ENCODE data around the gene NTMT1.
A peak's percentile ranks its signal among the peaks of the same experiment; 100 is the strongest.

Gene NTMT1

GRCh38 chr9:129676975-129677374 lies 51.0 kb downstream of the NTMT1 start:
- Histone ChIP-seq H3K4me1 (ENCODE audit: control insufficient read depth, insufficient read depth, low read length) (peaks cover 9% of the 10 kb centered on the region), H3K27ac (ENCODE audit: insufficient read depth, low read depth, low read length, poor library complexity, severe bottlenecking) (peak overlapping the region; percentile 26), H3K9me3 (ENCODE audit: control insufficient read depth, low read length) (no peaks in the 10 kb centered on the region), H3K36me3 (ENCODE audit: control insufficient read depth, insufficient read depth, low read length) (no peaks in the 10 kb centered on the region), H3K4me3 (ENCODE audit: insufficient read depth, low read depth, low read length) (no peak overlapping the region), H3K27me3 (ENCODE audit: control insufficient read depth, insufficient read depth, low read length, poor library complexity, severe bottlenecking) (no peaks in the 10 kb centered on the region)
- WGBS, 2 experiments, result 81 to 83% methylated on average over 12 of the region's 12 CpGs

- Histone ChIP-seq H3K27ac (ENCODE audit: insufficient read depth, low read depth, low read length, poor library complexity, severe bottlenecking) (peak overlapping the region; percentile 50), H3K27me3 (ENCODE audit: control insufficient read depth, insufficient read depth, low read length, poor library complexity, severe bottlenecking) (no peaks in the 10 kb centered on the region), H3K36me3 (ENCODE audit: control insufficient read depth, insufficient read depth, low read length) (no peaks in the 10 kb centered on the region), H3K4me1 (ENCODE audit: control insufficient read depth, insufficient read depth, low read length) (peaks cover 9% of the 10 kb centered on the region), H3K4me3 (ENCODE audit: insufficient read depth, low read depth, low read length) (no peak overlapping the region), H3K9me3 (ENCODE audit: control insufficient read depth, low read length) (no peaks in the 10 kb centered on the region)
- WGBS, 2 experiments, result 34 to 40% methylated on average over 9 of the region's 9 CpGs
Observed at GRCh38 chr9:129677456-129677855, 51.5 kb downstream of the NTMT1 start.

GRCh38 chr9:129678844-129679243 lies 52.9 kb downstream of the NTMT1 start:
- Histone ChIP-seq H3K27ac (ENCODE audit: insufficient read depth, low read depth, low read length, poor library complexity, severe bottlenecking) (no peak overlapping the region), H3K9me3 (ENCODE audit: control insufficient read depth, low read length) (no peaks in the 10 kb centered on the region), H3K27me3 (ENCODE audit: control insufficient read depth, insufficient read depth, low read length, poor library complexity, severe bottlenecking) (no peaks in the 10 kb centered on the region), H3K4me1 (ENCODE audit: control insufficient read depth, insufficient read depth, low read length) (peaks cover 9% of the 10 kb centered on the region), H3K36me3 (ENCODE audit: control insufficient read depth, insufficient read depth, low read length) (no peaks in the 10 kb centered on the region), H3K4me3 (ENCODE audit: insufficient read depth, low read depth, low read length) (no peak overlapping the region)
- 93% methylated on average over 9 of the region's 9 CpGs for WGBS, 2 experiments

GRCh38 chr9:129679537-129679936 lies 53.6 kb downstream of the NTMT1 start:
- WGBS, 2 experiments, result 93% methylated on average over 9 of the region's 9 CpGs
- Histone ChIP-seq H3K36me3 (ENCODE audit: control insufficient read depth, insufficient read depth, low read length) (no peaks in the 10 kb centered on the region), H3K27ac (ENCODE audit: insufficient read depth, low read depth, low read length, poor library complexity, severe bottlenecking) (no peak overlapping the region), H3K27me3 (ENCODE audit: control insufficient read depth, insufficient read depth, low read length, poor library complexity, severe bottlenecking) (no peaks in the 10 kb centered on the region), H3K4me3 (ENCODE audit: insufficient read depth, low read depth, low read length) (no peak overlapping the region), H3K9me3 (ENCODE audit: control insufficient read depth, low read length) (no peaks in the 10 kb centered on the region), H3K4me1 (ENCODE audit: control insufficient read depth, insufficient read depth, low read length) (peaks cover 9% of the 10 kb centered on the region)

GRCh38 chr9:129681924-129682323 lies 56.0 kb downstream of the NTMT1 start:
- Histone ChIP-seq H3K4me3 (ENCODE audit: insufficient read depth, low read depth, low read length) (no peak overlapping the region), H3K9me3 (ENCODE audit: control insufficient read depth, low read length) (no peaks in the 10 kb centered on the region), H3K36me3 (ENCODE audit: control insufficient read depth, insufficient read depth, low read length) (no peaks in the 10 kb centered on the region), H3K27me3 (ENCODE audit: control insufficient read depth, insufficient read depth, low read length, poor library complexity, severe bottlenecking) (no peaks in the 10 kb centered on the region), H3K27ac (ENCODE audit: insufficient read depth, low read depth, low read length, poor library complexity, severe bottlenecking) (no peak overlapping the region), H3K4me1 (ENCODE audit: control insufficient read depth, insufficient read depth, low read length) (peaks cover 7% of the 10 kb centered on the region)
- 91 to 92% methylated on average over 11 of the region's 11 CpGs for WGBS, 2 experiments

- no peak overlapping the region for H3K4me3 ChIP-seq (ENCODE audit: insufficient read depth, low read depth, low read length)
- WGBS, 2 experiments, result 86 to 91% methylated on average over 7 of the region's 7 CpGs
Observed at GRCh38 chr9:129682381-129682780, 56.4 kb downstream of the NTMT1 start.

GRCh38 chr9:129685220-129685932 lies 59.4 kb downstream of the NTMT1 start:
- no peaks in the 10 kb centered on the region for H3K36me3 ChIP-seq (ENCODE audit: control insufficient read depth, insufficient read depth, low read length)

More at GRCh38 chr9:129682381-129682780, 56.4 kb downstream of the NTMT1 start:
- Histone ChIP-seq H3K27ac (ENCODE audit: insufficient read depth, low read depth, low read length, poor library complexity, severe bottlenecking) (no peak overlapping the region), H3K27me3 (ENCODE audit: control insufficient read depth, insufficient read depth, low read length, poor library complexity, severe bottlenecking) (no peaks in the 10 kb centered on the region), H3K9me3 (ENCODE audit: control insufficient read depth, low read length) (no peaks in the 10 kb centered on the region), H3K36me3 (ENCODE audit: control insufficient read depth, insufficient read depth, low read length) (no peaks in the 10 kb centered on the region), H3K4me1 (ENCODE audit: control insufficient read depth, insufficient read depth, low read length) (peaks cover 2% of the 10 kb centered on the region)

More at GRCh38 chr9:129685220-129685932, 59.4 kb downstream of the NTMT1 start:
- H3K4me1 ChIP-seq (ENCODE audit: control insufficient read depth, insufficient read depth, low read length), result no peaks in the 10 kb centered on the region
- WGBS, 2 experiments, result 89 to 92% methylated on average over 15 of the region's 15 CpGs
- no peak overlapping the region for H3K27ac ChIP-seq (ENCODE audit: insufficient read depth, low read depth, low read length, poor library complexity, severe bottlenecking)
- H3K27me3 ChIP-seq (ENCODE audit: control insufficient read depth, insufficient read depth, low read length, poor library complexity, severe bottlenecking), result no peaks in the 10 kb centered on the region
- H3K4me3 ChIP-seq (ENCODE audit: insufficient read depth, low read depth, low read length), result no peak overlapping the region
- no peaks in the 10 kb centered on the region for H3K9me3 ChIP-seq (ENCODE audit: control insufficient read depth, low read length)
